ENCODE data around the gene NFE2L3.
A peak's percentile ranks its signal among the peaks of the same experiment; 100 is the strongest.

Gene NFE2L3

DNA sequence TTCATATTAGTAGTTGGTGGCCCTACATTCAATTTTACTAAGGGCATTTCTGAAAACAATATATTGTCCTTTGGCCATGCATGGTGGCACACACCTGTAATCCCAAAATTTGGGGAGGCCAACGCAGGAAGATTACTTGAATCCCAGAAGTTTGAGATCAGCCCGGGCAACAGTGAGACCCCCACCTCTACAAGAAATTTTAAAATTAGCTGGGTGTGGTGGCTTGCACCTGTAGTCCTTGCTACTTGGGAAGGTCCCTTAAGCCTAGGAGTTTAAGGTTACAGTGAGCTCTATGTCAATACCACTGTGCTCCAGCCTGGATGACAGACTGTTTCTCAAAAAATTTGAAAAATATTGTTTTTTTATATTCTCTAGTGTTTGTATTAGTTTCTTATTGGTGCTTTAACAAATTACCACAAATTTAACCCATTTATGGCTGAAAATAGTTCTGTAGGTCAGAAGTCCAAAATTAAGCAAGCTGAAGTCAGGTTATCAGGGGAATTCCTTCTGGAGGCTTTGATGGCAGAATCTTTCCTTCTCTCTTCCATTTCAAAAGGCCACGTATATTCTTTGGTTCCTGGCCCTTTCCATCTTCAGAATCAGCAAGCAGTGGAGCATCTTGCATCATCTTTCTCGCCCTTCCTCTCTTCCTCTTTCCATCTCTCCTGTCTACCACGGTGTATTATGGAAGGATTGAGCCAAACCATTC lies 62.0 kb downstream of the NFE2L3 start:
- Histone ChIP-seq H2AFZ (ENCODE audit: low read depth, low read length) (no peak overlapping the region), H4K20me1 (ENCODE audit: insufficient read depth, low read length) (peaks cover 24% of the 10 kb centered on the region; the same call in 1 of the 2 replicates), H3K36me3 (ENCODE audit: insufficient read depth, low read length) (peaks cover 42% of the 10 kb centered on the region), H3K27me3 (ENCODE audit: insufficient read depth, low read length, poor library complexity) (no peaks in the 10 kb centered on the region), H3K4me3 (ENCODE audit: low read depth in 1 of 2, low read length in 2 of 2) (no peak overlapping the region), H3K79me2 (ENCODE audit: insufficient read depth, low read length) (peaks cover 26% of the 10 kb centered on the region), H3K4me2 (ENCODE audit: insufficient read depth, low read length) (no peak overlapping the region), H3K27ac (ENCODE audit: low read length) (no peak overlapping the region), H3K9ac (ENCODE audit: low read depth, low read length) (no peak overlapping the region), H3K4me1 (ENCODE audit: insufficient read depth, low read length) (peaks cover 8% of the 10 kb centered on the region; the same call in 1 of the 2 replicates), H3K9me3 (ENCODE audit: insufficient read depth, low read length, severe bottlenecking) (no peaks in the 10 kb centered on the region)
- peak; percentile 23; the same call in 1 of the 3 replicates for ATAC-seq (ENCODE audit: insufficient read depth, low read depth)
- no peak for DNase-seq
- TF ChIP-seq, protein P1, sequence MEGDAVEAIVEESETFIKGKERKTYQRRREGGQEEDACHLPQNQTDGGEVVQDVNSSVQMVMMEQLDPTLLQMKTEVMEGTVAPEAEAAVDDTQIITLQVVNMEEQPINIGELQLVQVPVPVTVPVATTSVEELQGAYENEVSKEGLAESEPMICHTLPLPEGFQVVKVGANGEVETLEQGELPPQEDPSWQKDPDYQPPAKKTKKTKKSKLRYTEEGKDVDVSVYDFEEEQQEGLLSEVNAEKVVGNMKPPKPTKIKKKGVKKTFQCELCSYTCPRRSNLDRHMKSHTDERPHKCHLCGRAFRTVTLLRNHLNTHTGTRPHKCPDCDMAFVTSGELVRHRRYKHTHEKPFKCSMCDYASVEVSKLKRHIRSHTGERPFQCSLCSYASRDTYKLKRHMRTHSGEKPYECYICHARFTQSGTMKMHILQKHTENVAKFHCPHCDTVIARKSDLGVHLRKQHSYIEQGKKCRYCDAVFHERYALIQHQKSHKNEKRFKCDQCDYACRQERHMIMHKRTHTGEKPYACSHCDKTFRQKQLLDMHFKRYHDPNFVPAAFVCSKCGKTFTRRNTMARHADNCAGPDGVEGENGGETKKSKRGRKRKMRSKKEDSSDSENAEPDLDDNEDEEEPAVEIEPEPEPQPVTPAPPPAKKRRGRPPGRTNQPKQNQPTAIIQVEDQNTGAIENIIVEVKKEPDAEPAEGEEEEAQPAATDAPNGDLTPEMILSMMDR (IDR thresholded peaks at IDR 0.05; ENCODE audit: borderline replicate concordance, extremely low read depth, low read length, poor library complexity, severe bottlenecking), result no peak
- no peak for TF ChIP-seq EZH2 (IDR thresholded peaks at IDR 0.05; ENCODE audit: borderline replicate concordance, low read depth, low read length, severe bottlenecking)

DNA sequence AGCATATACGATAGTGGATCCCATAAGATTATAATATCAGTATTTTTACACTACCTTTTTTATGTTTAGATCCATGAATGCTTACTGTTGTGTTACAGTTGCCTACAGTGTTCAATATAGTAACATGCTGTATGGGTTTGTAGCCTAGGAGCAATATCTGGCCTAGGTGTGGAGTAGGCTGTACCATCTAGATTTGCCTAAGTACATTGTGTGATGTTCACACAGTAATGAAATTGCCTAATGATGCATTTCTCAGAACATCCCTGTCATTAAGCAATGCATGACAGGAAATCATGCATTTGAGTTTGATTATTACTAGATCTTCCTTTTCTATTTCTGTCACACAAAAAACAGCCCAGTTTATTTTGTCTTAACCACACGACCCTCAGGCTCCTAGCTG lies 64.1 kb downstream of the NFE2L3 start:
- H3K4me1 ChIP-seq (ENCODE audit: insufficient read depth, low read length), result no peaks in the 10 kb centered on the region
- TF ChIP-seq EZH2 (IDR thresholded peaks at IDR 0.05; ENCODE audit: borderline replicate concordance, low read depth, low read length, severe bottlenecking), result no peak
- TF ChIP-seq, protein P1 (IDR thresholded peaks at IDR 0.05; ENCODE audit: borderline replicate concordance, extremely low read depth, low read length, poor library complexity, severe bottlenecking), result no peak
- peaks cover 5% of the 10 kb centered on the region; the same call in 1 of the 2 replicates for H3K79me2 ChIP-seq (ENCODE audit: insufficient read depth, low read length)
- H4K20me1 ChIP-seq (ENCODE audit: insufficient read depth, low read length), result peaks cover 8% of the 10 kb centered on the region; the same call in 1 of the 2 replicates
- no peaks in the 10 kb centered on the region for H3K9me3 ChIP-seq (ENCODE audit: insufficient read depth, low read length, severe bottlenecking)
- H3K27ac ChIP-seq (ENCODE audit: low read length), result no peak overlapping the region
- no peak for DNase-seq
- H3K4me2 ChIP-seq (ENCODE audit: insufficient read depth, low read length), result no peak overlapping the region
- peaks cover 21% of the 10 kb centered on the region for H3K36me3 ChIP-seq (ENCODE audit: insufficient read depth, low read length)
- ATAC-seq (ENCODE audit: insufficient read depth, low read depth), result no peak
- H2AFZ ChIP-seq (ENCODE audit: low read depth, low read length), result no peak overlapping the region
- H3K27me3 ChIP-seq (ENCODE audit: insufficient read depth, low read length, poor library complexity), result no peaks in the 10 kb centered on the region
- no peak overlapping the region for H3K9ac ChIP-seq (ENCODE audit: low read depth, low read length)
- H3K4me3 ChIP-seq (ENCODE audit: low read depth in 1 of 2, low read length in 2 of 2), result no peak overlapping the region

GRCh38 chr7:26224359-26224758 lies 72.4 kb downstream of the NFE2L3 start:
- Histone ChIP-seq H3K27ac (ENCODE audit: low read length) (no peak overlapping the region), H3K36me3 (ENCODE audit: insufficient read depth, low read length) (no peaks in the 10 kb centered on the region), H3K4me2 (ENCODE audit: insufficient read depth, low read length) (no peak overlapping the region), H3K79me2 (ENCODE audit: insufficient read depth, low read length) (no peaks in the 10 kb centered on the region), H4K20me1 (ENCODE audit: insufficient read depth, low read length) (no peaks in the 10 kb centered on the region), H3K4me3 (ENCODE audit: low read depth in 1 of 2, low read length in 2 of 2) (no peak overlapping the region), H3K9ac (ENCODE audit: low read depth, low read length) (no peak overlapping the region), H2AFZ (ENCODE audit: low read depth, low read length) (no peak overlapping the region), H3K4me1 (ENCODE audit: insufficient read depth, low read length) (no peaks in the 10 kb centered on the region), H3K27me3 (ENCODE audit: insufficient read depth, low read length, poor library complexity) (no peaks in the 10 kb centered on the region), H3K9me3 (ENCODE audit: insufficient read depth, low read length, severe bottlenecking) (no peaks in the 10 kb centered on the region)
- TF ChIP-seq, protein P1 (IDR thresholded peaks at IDR 0.05; ENCODE audit: borderline replicate concordance, extremely low read depth, low read length, poor library complexity, severe bottlenecking), result no peak
- TF ChIP-seq EZH2 (IDR thresholded peaks at IDR 0.05; ENCODE audit: borderline replicate concordance, low read depth, low read length, severe bottlenecking), result no peak
- no peak for ATAC-seq (ENCODE audit: insufficient read depth, low read depth)
- no peak for DNase-seq

Data from DND-41 (cell line).